HG02840 (cell line): Measurements from ENCODE around the gene POLDIP2.

Experiments
- ATAC-seq: cut with Tn5 transposase; IDR thresholded peaks from one replicate; pipeline ENCODE4 v1.9.1; 2021; ENCODE audit warnings: mild to moderate bottlenecking, moderate library complexity, moderate number of reproducible peaks; ENCODE audit not compliant: unreplicated experiment, low FRiP score

POLDIP2 gene

GRCh38 chr17:28367641-28368305 lies 10.4 kb upstream of the POLDIP2 start:
- no peak for ATAC-seq

- no peak for ATAC-seq
Observed at GRCh38 chr17:28366605-28367004, 9.3 kb upstream of the POLDIP2 start.

GRCh38 chr17:28365487-28365886 lies 8.2 kb upstream of the POLDIP2 start:
- ATAC-seq: no peak

GRCh38 chr17:28364665-28365363 lies 7.5 kb upstream of the POLDIP2 start, which contains the start of gene SEBOX:
Gene SEBOX, minus strand, starts transcription at chr17:28365199. Its CDS starts 48 bp downstream, at chr17:28365151.
- ATAC-seq: no peak

GRCh38 chr17:28363776-28364650 lies 6.7 kb upstream of the POLDIP2 start:
- ATAC-seq: no peak

GRCh38 chr17:28363186-28363585 lies 5.9 kb upstream of the POLDIP2 start:
- ATAC-seq: no peak

- ATAC-seq: no peak
Observed at GRCh38 chr17:28357901-28358197, 522 bp upstream of the POLDIP2 start.

- ATAC-seq: no peak
Observed at GRCh38 chr17:28350271-28350670, 7.1 kb downstream of the POLDIP2 start.

- no peak for ATAC-seq
Observed at GRCh38 chr17:28348979-28349378, 8.3 kb downstream of the POLDIP2 start.

- no peak for ATAC-seq
Observed at GRCh38 chr17:28347261-28347891, 10.0 kb downstream of the POLDIP2 start.

GRCh38 chr17:28346746-28347246 lies 10.5 kb downstream of the POLDIP2 start:
- no peak for ATAC-seq

GRCh38 chr17:28346199-28346580 lies 11.1 kb downstream of the POLDIP2 start:
- no peak for ATAC-seq

- no peak for ATAC-seq
Observed at GRCh38 chr17:28345419-28346198, 11.7 kb downstream of the POLDIP2 start.

- ATAC-seq: no peak
Observed at GRCh38 chr17:28344435-28344901, 12.9 kb downstream of the POLDIP2 start.

GRCh38 chr17:28344011-28344410 lies 13.3 kb downstream of the POLDIP2 start:
- ATAC-seq: no peak

GRCh38 chr17:28343491-28343932 lies 13.8 kb downstream of the POLDIP2 start:
- ATAC-seq: no peak

GRCh38 chr17:28342313-28342712 lies 15.0 kb downstream of the POLDIP2 start:
- no peak for ATAC-seq

- no peak for ATAC-seq
Observed at GRCh38 chr17:28341516-28341915, 15.8 kb downstream of the POLDIP2 start.

- no peak for ATAC-seq
Observed at GRCh38 chr17:28340374-28340773, 17.0 kb downstream of the POLDIP2 start.

- ATAC-seq: no peak
Observed at GRCh38 chr17:28339431-28339830, 17.9 kb downstream of the POLDIP2 start.
